Ishikawa (cell line): ENCODE measurements around the gene PSD2.

Experiments used
- CEBPB ChIP-seq: IDR thresholded peaks from 2 replicates; pipeline ENCODE4 v1.6.1; 2012
- EGR1 ChIP-seq: IDR thresholded peaks from 2 replicates; pipeline ENCODE4 v1.6.1; 2012
- EP300 ChIP-seq: IDR thresholded peaks from 2 replicates; pipeline ENCODE4 v1.6.1; 2012; ENCODE audit warnings: borderline replicate concordance
- FOXM1 ChIP-seq: IDR thresholded peaks from 2 replicates; pipeline ENCODE4 v1.6.1; 2012; ENCODE audit warnings: low read depth, borderline replicate concordance
- TAF1 ChIP-seq: IDR thresholded peaks from 2 replicates; pipeline ENCODE4 v1.6.1; 2012; ENCODE audit warnings: low read depth, mild to moderate bottlenecking
- TEAD4 ChIP-seq: IDR thresholded peaks from 2 replicates; pipeline ENCODE4 v1.6.1; 2012
- USF1 ChIP-seq: IDR thresholded peaks from 2 replicates; pipeline ENCODE4 v1.6.1; 2012
- YY1 ChIP-seq: IDR thresholded peaks from 2 replicates; pipeline ENCODE4 v1.6.1; 2012; ENCODE audit warnings: low read depth
- ZBTB7A ChIP-seq: IDR thresholded peaks from 2 replicates; pipeline ENCODE4 v1.6.1; 2012; ENCODE audit warnings: low read depth

GRCh38 chr5:139849942-139850341 lies 54.3 kb downstream of the PSD2 start:
- TF ChIP-seq EP300: no peak
- TF ChIP-seq EGR1: no peak
- TF ChIP-seq USF1: no peak
- no peak for TF ChIP-seq FOXM1
- no peak for TF ChIP-seq YY1
- no peak for TF ChIP-seq TAF1
- no peak for TF ChIP-seq ZBTB7A
- no peak for TF ChIP-seq TEAD4
- TF ChIP-seq CEBPB: no peak
